Left renal cortex interstitium (tissue), 4 donors: ENCODE data around the gene MLXIP. TPM values are rescaled to one million over a fixed set of nuclear protein-coding genes. Genes with fewer than 3 reads are reported as not detected.
"Not testable (repeated sequence)": the region's sequence is repeated elsewhere in the genome, so short reads cannot be mapped to it uniquely, and the experiment has no call there.

Experiments
- DNase-seq, 4 donors: peaks; one replicate each; pipeline ENCODE4 v3.0.0-alpha.2; 2013; ENCODE audit warnings: low read depth in 4 of 4, low spot score in 2 of 4, missing footprints in 1 of 4
- polyA plus RNA-seq, 4 donors: library from polyadenylated mRNA; unstranded; fragments of 120-200 nt; gene quantifications; one replicate each; pipeline ENCODE4 v1.2.1, GENCODE V29; 2013; ENCODE audit not compliant: insufficient read length in 4 of 4

The MLXIP gene
- polyA plus RNA-seq, 4 donors = 25.2 to 58.5 (median 38.2) TPM

DNA sequence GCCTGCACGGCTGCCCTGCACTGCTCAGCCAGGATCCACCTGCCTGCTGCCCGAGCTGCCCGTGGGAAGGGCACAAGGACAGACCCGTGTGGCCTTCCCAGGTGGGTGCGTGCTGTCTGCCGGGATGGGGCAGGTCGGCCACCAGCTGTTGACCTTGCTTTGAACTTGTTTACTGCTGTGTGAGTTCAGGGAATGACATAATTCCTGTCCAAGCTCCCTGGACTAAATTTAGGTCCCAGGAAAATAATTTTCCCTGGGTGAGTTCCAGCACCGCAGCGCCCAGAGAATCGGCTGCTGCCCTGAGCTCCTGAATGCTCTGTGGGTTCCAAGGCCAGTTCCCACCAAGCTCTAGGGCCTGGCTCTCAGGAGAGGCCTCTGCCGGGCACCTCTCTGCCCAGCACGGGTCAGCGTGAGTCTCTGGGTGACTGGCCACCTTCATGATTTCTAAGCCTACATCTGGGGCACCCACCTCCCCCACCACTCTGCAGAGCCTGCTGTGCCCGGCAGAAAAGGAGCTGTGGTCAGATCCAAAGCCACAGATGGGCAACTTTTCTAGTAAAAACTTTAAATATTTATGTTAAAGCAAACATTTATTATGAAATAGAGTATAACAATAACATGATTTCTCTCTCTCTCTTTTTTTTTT is 27.2 kb upstream of the MLXIP start:
- no peak for DNase-seq

DNA sequence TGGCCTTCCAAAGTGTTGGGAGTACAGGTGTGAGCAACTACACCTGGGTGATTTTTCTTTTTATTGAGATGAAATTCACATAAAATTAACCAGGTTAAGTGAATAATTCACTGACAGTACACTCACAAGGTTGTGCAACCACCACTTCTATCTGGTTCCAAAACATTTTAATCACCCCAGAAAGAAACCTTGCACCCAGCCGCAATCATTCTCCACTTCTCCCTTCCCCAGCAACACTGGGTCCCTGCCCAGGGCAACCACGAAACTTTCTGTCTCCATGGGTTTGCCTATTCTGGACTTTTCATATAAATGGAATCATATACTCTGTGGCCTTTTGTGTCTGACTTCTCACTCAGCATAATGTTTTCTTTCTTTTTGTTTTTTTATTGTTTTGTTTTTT is 26.3 kb upstream of the MLXIP start:
- DNase-seq = no peak

DNA sequence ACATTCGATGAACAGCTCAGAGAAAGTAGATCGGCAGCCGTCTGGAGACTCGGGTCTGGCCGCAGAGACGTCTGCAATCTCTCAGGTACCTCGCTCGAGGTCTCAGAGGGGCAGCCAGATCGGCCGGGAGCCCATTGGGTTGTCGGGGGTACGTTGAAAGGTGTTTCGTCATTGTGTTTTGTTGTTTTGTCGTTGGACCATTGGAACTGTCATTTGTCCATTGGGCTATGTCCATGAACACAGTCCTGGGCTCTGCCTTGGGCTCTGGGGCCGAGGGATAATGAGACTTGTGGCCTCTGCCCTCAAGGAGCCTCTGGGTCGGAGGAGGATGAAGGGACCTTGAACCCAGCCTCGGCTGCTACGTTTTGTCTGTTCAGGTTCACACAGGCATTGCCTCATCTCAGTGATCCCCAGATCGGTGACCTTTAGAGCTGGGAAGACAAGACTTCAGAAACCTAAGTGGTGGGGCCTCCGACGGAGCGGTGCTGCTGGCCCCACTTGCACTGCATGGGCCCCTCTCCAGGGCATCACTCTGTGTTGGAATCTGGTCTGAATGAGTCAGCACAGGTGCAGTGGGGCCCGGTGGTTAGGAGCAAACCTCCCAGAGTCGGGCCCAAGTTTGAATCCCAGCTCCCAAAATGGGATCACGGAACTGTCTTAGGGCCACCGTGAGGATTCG is 23.6 kb upstream of the MLXIP start:
- DNase-seq = no peak

DNA sequence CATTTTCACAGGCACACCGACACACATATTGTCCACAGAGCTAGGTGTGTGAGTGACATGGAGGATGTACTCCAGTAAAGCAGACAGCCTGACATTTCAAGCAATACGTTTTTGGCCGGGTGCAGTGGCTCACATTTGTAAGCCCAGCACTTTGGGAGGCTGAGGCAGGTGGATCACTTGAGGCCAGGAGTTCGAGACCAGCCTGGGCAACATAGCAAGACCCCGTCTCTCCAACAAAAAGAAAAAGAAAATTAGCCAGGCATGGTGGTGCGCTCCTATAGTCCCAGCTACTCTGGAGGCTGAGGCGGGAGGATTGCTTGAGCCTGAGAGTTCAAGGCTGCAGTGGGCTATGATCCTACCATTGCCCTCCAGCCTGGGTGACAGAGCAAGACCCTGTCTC is 22.1 kb upstream of the MLXIP start:
- not testable (repeated sequence) for DNase-seq

- no peak for DNase-seq
Measured at GRCh38 chr12:122057007-122057735, 21.4 kb upstream of the MLXIP start.

GRCh38 chr12:122057769-122058168 is 20.8 kb upstream of the MLXIP start:
- no peak for DNase-seq

DNA sequence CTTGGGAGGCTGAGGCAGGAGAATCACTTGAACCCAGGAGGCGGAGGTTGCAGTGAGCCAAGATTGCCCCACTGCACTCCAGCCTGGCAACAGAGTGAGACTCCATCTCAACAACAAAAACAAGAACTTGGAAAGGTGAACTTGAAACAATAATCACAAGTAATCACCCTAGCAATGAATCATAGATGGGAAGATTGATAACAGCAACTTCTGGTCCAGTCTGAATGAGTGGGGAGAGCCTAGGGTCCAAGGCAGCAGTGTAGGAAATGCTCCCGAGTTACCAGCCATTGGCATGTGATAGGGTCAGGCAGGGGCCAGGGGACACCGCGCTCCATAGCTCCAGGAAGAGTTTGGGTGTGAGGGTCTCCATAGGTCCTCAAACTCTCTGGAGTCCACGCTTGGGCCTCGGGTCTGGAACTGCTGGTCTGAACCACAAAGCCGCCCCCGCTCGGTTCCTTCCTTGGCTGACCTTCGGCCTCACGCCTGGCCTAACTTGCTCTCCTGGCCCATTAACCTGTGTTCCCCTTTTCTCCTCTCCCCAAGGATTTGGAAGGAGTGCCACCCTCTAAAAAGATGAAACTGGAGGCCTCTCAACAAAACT is 19.9 kb upstream of the MLXIP start:
- no peak for DNase-seq

- DNase-seq = no peak
Measured at GRCh38 chr12:122059203-122059960, 19.2 kb upstream of the MLXIP start.

DNA sequence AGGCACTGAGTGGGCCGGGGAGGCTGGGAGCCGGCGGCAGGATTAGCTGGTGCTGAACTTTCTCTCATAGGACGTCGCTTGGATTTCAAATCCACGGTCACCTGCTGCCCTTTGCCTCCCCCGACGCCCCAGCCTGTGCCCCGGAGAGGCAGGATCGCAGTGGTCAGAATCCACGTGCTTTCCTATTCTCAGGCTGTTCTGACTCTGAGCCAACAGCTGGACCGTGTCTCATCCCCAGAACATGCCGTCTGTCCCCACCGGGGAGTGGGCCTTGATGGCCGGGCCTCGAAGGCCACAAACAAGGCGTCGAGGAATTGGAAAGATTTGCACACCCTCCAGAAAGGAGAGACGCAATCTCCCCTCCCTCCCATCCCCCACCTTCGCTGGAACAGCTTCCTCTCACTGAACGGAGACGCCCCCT is 18.5 kb upstream of the MLXIP start:
- DNase-seq = no peak

DNA sequence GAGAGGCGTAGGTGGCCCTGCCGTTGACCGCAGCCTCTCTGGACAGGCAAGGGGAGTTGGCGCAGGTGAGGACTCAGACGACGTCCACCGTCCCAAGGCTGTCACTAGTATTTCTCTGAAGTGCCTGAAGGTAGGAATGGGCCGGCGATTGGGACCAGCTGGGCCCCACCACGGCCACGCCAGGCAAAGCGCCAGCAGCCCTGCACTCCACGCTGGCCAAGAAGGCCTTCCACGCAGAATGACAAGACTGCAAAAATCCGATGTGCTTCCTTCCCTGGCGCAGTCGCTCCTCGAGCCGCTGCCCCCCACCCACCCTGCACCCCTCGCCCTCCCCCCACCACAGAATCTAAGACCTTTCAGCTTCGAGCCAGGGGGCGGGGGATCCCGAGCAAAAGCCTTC is 17.3 kb upstream of the MLXIP start:
- DNase-seq = no peak

GRCh38 chr12:122062832-122063693 is 15.5 kb upstream of the MLXIP start:
- no peak for DNase-seq

- no peak for DNase-seq
Measured at GRCh38 chr12:122063694-122064024, 14.9 kb upstream of the MLXIP start.

DNA sequence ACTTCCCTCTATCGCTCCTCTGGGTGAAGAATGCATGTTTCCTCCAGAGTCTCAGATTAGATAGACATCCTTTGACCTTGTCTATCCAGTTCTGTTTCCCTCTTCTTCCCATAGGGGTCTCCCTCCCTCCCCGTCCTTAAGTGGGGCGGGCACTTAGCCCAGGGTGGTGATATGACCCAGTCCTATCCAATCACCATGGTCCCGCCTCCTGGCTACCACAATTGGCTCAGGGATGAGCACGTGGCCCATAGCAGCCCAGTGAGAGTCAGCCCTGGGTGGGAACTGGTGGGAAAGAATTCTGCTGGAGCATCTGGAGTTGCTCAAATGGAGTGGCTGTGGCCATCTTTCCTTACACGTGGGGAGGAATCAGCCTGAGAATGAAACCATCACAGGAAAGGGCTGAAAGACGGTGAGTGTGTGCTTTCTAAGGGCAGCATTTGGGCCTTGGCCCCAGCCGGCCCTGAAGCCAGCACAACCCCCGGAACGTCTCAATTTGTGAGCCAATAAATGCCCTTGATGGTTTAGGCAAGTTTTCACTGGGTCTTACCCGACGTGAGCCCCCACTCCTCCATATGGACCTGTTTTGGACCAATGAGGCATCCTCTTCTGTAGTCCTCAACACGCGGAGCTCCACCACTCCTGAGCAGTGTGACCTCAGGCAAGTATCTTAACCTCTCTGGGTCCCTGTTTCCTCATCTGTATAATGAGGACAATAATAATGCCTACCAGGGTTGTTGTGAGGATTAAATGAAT is 14.4 kb upstream of the MLXIP start:
- peak in 1 of 4 donors; percentile 87 for DNase-seq

- no peak for DNase-seq
Measured at GRCh38 chr12:122064780-122065588, 13.6 kb upstream of the MLXIP start.

DNA sequence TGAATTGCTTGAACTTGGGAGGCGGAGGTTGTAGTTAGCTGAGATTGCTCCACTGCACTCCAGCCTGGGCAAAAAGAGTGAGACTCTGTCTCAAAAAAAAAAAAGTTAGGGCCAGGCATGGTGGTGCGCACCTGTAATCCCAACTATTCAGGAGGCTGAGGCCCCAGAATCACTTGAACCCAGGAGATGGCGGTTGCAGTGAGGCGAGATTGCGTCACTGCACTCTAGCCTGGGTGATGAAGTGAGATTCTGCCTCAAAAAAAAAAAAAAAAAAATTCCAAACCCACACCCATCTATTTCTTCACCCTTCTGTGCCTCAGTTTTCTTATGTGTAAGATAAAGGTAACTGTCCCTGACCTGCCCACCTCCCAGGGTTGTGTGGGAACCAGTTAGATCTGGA is 11.0 kb upstream of the MLXIP start:
- no peak for DNase-seq

DNA sequence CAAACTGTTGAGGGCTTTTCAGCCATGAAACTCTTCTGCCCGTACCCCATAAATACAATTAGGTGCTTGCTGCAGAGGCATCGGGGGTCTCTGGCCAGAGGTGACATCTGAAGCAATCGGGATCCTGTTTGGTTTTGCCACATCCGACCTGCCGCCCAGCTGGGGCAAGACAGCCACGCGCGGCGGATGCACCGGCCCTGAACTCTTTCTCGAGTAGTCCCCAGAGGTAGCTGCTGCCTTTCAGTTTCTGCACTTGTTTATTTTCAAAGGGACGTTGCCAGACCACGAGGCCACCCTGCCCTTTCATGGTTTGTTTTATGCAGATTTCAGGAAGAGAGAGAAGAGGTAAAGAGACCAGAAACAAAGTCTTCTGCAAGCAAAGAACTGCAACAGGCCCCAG is 10.6 kb upstream of the MLXIP start:
- DNase-seq = no peak

DNA sequence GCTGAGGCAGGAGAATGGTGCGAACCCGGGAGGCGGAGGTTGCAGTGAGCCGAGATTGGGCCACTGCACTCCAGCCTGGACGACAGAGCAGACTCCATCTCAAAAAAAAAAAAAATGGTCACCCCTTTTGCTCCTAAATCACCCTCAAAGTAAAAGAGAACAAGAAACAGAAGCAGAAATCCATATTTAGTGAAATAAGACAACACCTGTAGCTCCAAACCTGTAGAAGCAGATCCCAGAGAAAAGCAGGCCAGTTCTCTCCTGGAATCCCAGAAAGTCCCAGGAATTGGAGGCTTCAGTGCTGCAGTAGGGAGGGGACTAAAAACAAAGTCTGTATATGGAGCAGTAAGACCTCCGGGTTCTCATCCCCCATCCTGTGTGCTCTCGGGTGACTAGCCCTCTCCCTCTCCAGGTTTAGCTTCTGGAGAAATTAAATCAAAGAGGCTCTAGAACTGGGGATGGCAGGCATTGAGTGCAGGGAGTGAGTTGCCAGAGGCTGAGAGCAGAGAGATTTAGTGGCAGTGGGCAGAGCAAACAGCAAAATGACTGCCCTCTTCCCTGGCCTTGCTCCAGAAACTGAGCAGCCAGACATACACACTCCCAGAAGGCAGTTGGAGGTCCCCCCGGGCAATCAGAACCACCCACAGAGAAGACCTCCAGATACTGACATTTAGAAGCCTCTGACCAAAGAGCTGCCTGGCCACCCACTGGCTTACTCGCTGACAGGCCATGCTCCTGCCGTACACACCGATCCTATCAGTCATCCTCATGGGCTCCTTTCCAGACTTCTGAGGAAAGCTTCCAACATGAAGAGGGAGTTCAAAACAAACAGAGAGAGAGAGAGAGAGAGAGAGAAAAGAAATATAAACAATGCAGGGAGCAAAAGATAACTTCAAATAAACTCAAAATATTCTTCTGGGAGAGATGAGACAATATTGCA is 6.3 kb upstream of the MLXIP start:
- DNase-seq = no peak
